ENCODE results near the gene HES4. TPM values are rescaled to one million over a fixed set of nuclear protein-coding genes. Genes with fewer than 3 reads are reported as not detected.

HES4 gene
- total RNA-seq, 1 experiment from 2014 or later, result 145 TPM

GRCh38 chr1:995665-996633 is 3.9 kb downstream of the HES4 start:
- no peak for DNase-seq (ENCODE audit: low read depth, low spot score)
- no peak overlapping the region for H3K9ac ChIP-seq (ENCODE audit: low read length)
- H4K20me1 ChIP-seq (ENCODE audit: insufficient read depth), result peaks cover 8% of the 10 kb centered on the region; the same call in 1 of the 2 replicates
- no peak overlapping the region for H3K4me2 ChIP-seq (ENCODE audit: low read length)
- H3K4me3 ChIP-seq (replicated peaks in 1 of 2; ENCODE audit: low read depth in 1 of 2, low read length in 2 of 2), result no peak overlapping the region
- ATAC-seq, result no peak
- no peaks in the 10 kb centered on the region for H3K27me3 ChIP-seq (ENCODE audit: insufficient read depth, low read length)
- ChIA-PET CTCF (interaction anchor here (1.0 kb wide), 1 partner anchor 11 kb away, joined by 4 read pairs; no protein-coding TSS in a partner anchor), POLR2A (interaction anchor here (1.8 kb wide), 1 partner anchor 18 kb away, joined by 5 read pairs; the partner anchor contains the start of gene ISG15), RAD21 (ENCODE audit: low non-redundant PET in 1 of 2, low total read pairs in 2 of 2, uncharacterized antibody in 2 of 2, unreplicated experiment in 2 of 2) (no interaction called here)
- H3K9me3 ChIP-seq (ENCODE audit: control insufficient read depth in 1 of 2, insufficient read depth in 1 of 2, low read depth in 1 of 2, low read length in 2 of 2), result no peaks in the 10 kb centered on the region; a peak in 1 of 4 replicates
- intact Hi-C loops (cut with micrococcal nuclease), result no loop called here
- no TSS peak for BruUV-seq (replicated peaks)
- no peak overlapping the region for H3K27ac ChIP-seq (ENCODE audit: low read depth, low read length)
- no peaks in the 10 kb centered on the region for H3K36me3 ChIP-seq (ENCODE audit: control insufficient read depth in 1 of 2, insufficient read depth in 2 of 2, low read length in 2 of 2)
- H2AFZ ChIP-seq (ENCODE audit: low read depth, low read length, poor library complexity, severe bottlenecking), result no peak overlapping the region
- TF ChIP-seq POLR2A (IDR thresholded peaks at IDR 0.05; ENCODE audit: borderline replicate concordance, extremely low read depth, insufficient read depth, insufficient read length) (no peak), ZFX (IDR thresholded peaks at IDR 0.05) (no peak), ZNF274 (IDR thresholded peaks at IDR 0.05; ENCODE audit: low read depth, low read length) (no peak), REST (IDR thresholded peaks at IDR 0.05; ENCODE audit: low read depth) (no peak), POLR2AphosphoS5 (IDR thresholded peaks at IDR 0.05; ENCODE audit: low read depth, low read length) (no peak), FOSL1 (IDR thresholded peaks at IDR 0.05; ENCODE audit: low read depth) (no peak), ATF3 (IDR thresholded peaks at IDR 0.05) (no peak), JUND (IDR thresholded peaks at IDR 0.05) (no peak), CEBPB (IDR thresholded peaks at IDR 0.05; ENCODE audit: low read depth) (no peak), ZBTB33 (IDR thresholded peaks at IDR 0.05; ENCODE audit: extremely low read depth, insufficient replicate concordance, low read length) (no peak), RAD21 (IDR thresholded peaks at IDR 0.05; ENCODE audit: low read depth) (no peak), EGR1 (IDR thresholded peaks at IDR 0.05; ENCODE audit: low read depth) (no peak), ELF1 (IDR thresholded peaks at IDR 0.05; ENCODE audit: borderline replicate concordance, low read depth) (no peak), SIN3A (IDR thresholded peaks at IDR 0.05; ENCODE audit: low read depth) (no peak), EZH2phosphoT487 (IDR thresholded peaks at IDR 0.05; ENCODE audit: borderline replicate concordance) (no peak), YY1 (IDR thresholded peaks at IDR 0.05; ENCODE audit: extremely low read depth, insufficient replicate concordance, low read depth, low read length) (no peak), SRF (IDR thresholded peaks at IDR 0.05; ENCODE audit: low read depth) (no peak)
- TF ChIP-seq, protein P1, sequence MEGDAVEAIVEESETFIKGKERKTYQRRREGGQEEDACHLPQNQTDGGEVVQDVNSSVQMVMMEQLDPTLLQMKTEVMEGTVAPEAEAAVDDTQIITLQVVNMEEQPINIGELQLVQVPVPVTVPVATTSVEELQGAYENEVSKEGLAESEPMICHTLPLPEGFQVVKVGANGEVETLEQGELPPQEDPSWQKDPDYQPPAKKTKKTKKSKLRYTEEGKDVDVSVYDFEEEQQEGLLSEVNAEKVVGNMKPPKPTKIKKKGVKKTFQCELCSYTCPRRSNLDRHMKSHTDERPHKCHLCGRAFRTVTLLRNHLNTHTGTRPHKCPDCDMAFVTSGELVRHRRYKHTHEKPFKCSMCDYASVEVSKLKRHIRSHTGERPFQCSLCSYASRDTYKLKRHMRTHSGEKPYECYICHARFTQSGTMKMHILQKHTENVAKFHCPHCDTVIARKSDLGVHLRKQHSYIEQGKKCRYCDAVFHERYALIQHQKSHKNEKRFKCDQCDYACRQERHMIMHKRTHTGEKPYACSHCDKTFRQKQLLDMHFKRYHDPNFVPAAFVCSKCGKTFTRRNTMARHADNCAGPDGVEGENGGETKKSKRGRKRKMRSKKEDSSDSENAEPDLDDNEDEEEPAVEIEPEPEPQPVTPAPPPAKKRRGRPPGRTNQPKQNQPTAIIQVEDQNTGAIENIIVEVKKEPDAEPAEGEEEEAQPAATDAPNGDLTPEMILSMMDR (IDR thresholded peaks at IDR 0.05 in 2 of 3, conservative IDR thresholded peaks at IDR 0.05 in 1 of 3; ENCODE audit: borderline replicate concordance in 1 of 3, insufficient read depth in 1 of 3, low read depth in 2 of 3, low read length in 2 of 3), result no peak
- TF ChIP-seq, protein P2, sequence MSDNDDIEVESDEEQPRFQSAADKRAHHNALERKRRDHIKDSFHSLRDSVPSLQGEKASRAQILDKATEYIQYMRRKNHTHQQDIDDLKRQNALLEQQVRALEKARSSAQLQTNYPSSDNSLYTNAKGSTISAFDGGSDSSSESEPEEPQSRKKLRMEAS (IDR thresholded peaks at IDR 0.05), result no peak
- H3K9me2 ChIP-seq (ENCODE audit: insufficient read depth), result no peaks in the 10 kb centered on the region
- H3K4me1 ChIP-seq (ENCODE audit: control insufficient read depth in 1 of 2, insufficient read depth in 2 of 2, low read length in 2 of 2), result peaks cover 3 to 30% of the 10 kb centered on the region in 2 experiments; a peak in 3 of 4 replicates
- peaks cover 25% of the 10 kb centered on the region for H3K79me2 ChIP-seq (ENCODE audit: insufficient read depth, low read length)

Measured in HCT116 (cell line).